Activated CD4-positive, alpha-beta memory T cell treated with anti-CD3 and anti-CD28 coated beads, Interleukin-2, amount 10 ng/mL, durations not matched to agents 7 days and 5 days (primary cell): ENCODE measurements around the gene PRELID3B. TPM values are rescaled to one million over a fixed set of nuclear protein-coding genes. Genes with fewer than 3 reads are reported as not detected.

Source experiments
- CTCF ChIA-PET: fragments of 350-600 bp; sonication (Branson Sonifier 250); formaldehyde crosslinking; loops from one replicate; lab custom pipeline; 2021; ENCODE audit warnings: antibody characterized with exemption, inconsistent platforms; lab: Charles Lee
- POLR2A ChIA-PET: fragments of 350-600 bp; sonication (Branson Sonifier 250); formaldehyde crosslinking; loops from one replicate; lab custom pipeline; 2021; ENCODE audit warnings: antibody characterized with exemption; lab: Charles Lee
- DNase-seq: peaks from one replicate; pipeline ENCODE4 v3.0.0-alpha.2; 2020
- H3K27ac Mint-ChIP-seq: one replicate; pipeline ENCODE4 v1.8.0; 2021; ENCODE audit warnings: mild to moderate bottlenecking, mixed read lengths
- H3K27me3 Mint-ChIP-seq: one replicate; pipeline ENCODE4 v1.8.0; 2021; ENCODE audit warnings: mixed read lengths
- H3K36me3 Mint-ChIP-seq: one replicate; pipeline ENCODE4 v1.8.0; 2021; ENCODE audit warnings: low read depth, mixed read lengths
- H3K4me1 Mint-ChIP-seq: one replicate; pipeline ENCODE4 v1.8.0; 2021; ENCODE audit warnings: mixed read lengths
- H3K4me3 Mint-ChIP-seq: one replicate; pipeline ENCODE4 v1.8.0; 2021; ENCODE audit warnings: mild to moderate bottlenecking, mixed read lengths
- H3K9me3 Mint-ChIP-seq: one replicate; pipeline ENCODE4 v1.8.0; 2021; ENCODE audit warnings: mixed read lengths
- total RNA-seq, 2 experiments: library from RNA; stranded (reverse); gene quantifications; one replicate each; pipeline ENCODE4 v1.2.3, GENCODE V29; 2021

Gene PRELID3B
- total RNA-seq, 2 experiments from 2014 or later: 88.6 to 88.7 TPM

DNA sequence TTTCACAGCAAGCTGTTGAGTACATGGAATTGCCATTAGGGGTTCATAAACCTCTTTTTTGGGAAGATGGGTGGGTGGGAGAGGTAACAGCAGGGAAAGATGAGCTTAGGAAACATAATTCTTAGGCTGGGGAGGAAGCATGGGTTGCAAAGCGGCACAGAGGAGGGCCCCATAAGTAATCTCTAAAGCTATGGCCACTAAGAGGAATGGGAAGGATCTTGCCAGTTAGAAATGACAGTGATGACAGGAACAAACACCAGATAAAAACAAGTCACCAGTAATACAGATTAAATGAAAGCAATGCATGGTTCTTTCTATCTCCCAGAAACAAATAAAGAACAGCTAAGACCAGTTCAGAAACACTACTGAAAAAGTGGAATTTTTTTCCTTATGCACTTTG is 31.0 kb upstream of the PRELID3B start:
- ChIA-PET POLR2A (no interaction called here), CTCF (interaction anchor here (1.1 kb wide), 1 partner anchor 140 kb away, joined by 3 read pairs; no protein-coding TSS in a partner anchor)
- no peak overlapping the region for H3K27ac Mint-ChIP-seq
- DNase-seq: no peak
- H3K9me3 Mint-ChIP-seq: no peaks in the 10 kb centered on the region
- no peak overlapping the region for H3K4me3 Mint-ChIP-seq
- peaks cover 34% of the 10 kb centered on the region for H3K4me1 Mint-ChIP-seq
- H3K36me3 Mint-ChIP-seq: no peaks in the 10 kb centered on the region
- H3K27me3 Mint-ChIP-seq: peaks cover 44% of the 10 kb centered on the region

DNA sequence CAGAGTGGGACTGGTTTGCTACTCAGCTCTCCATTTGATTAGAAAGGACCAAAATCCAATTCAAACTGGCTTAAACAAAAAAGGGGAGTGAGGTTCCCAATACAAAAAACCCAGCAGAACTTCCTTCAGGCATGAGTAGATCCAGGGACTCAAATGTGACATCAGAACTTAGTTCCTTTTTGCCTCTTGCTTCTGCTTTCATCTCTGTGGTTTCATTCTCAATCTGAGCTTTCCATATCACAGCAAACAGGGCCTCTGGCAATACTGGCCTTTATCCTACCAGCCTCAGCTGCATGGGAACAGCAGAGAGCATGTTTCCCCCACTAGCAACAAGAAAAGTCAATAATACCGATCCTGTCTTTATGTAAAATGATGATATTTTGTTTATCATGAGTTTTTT is 28.6 kb upstream of the PRELID3B start:
- ChIA-PET POLR2A (no interaction called here), CTCF (no interaction called here)
- no peak for DNase-seq

DNA sequence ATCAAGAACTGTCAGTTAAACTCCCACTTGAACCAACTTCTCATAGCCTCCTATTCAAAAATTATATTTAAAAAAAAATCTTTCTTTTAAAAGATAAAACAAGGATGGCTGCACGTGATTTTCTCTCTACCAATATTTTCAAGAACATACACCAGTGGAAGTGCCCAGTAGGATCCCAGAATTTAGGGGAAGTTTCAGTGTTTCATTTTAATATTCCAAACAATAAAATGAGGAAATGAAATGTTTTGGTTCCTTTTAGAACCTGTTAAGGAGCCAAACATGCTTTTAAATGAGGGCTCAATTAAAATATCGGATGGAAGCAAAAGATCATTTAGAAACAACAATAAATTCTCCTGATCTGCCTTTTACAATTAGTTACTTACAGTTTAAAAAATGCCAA is 26.4 kb upstream of the PRELID3B start:
- no peak for DNase-seq
- CTCF ChIA-PET: no interaction called here
- POLR2A ChIA-PET: no interaction called here
- H3K4me1 Mint-ChIP-seq: peaks cover 1% of the 10 kb centered on the region
- peaks cover 34% of the 10 kb centered on the region for H3K27me3 Mint-ChIP-seq
- H3K27ac Mint-ChIP-seq: no peak overlapping the region
- H3K36me3 Mint-ChIP-seq: no peaks in the 10 kb centered on the region
- H3K9me3 Mint-ChIP-seq: no peaks in the 10 kb centered on the region
- no peak overlapping the region for H3K4me3 Mint-ChIP-seq

More for the DNA sequence above, 28.6 kb upstream of the PRELID3B start:
- Mint-ChIP-seq H3K27me3 (peaks cover 49% of the 10 kb centered on the region), H3K27ac (no peak overlapping the region), H3K4me1 (peaks cover 19% of the 10 kb centered on the region), H3K36me3 (no peaks in the 10 kb centered on the region), H3K9me3 (no peaks in the 10 kb centered on the region), H3K4me3 (no peak overlapping the region)

DNA sequence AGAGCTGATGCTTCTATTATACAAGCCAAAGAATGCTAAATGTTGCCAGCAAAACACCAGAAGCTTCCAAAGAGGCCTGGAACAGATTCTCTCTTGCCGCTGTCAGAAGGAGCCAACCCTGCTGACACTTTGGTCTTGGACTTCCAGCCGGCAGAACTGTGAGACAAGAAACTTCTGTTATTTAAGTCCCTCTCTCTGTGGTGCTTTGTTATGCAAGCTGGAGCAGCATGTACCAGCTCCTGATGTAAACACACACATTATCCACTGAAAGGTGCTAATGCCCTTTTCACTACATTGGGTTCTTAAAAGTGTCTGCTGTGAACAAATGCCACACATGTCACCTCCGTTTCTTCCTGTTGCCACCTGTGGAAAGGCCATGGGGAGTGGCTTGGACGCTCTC is 25.9 kb upstream of the PRELID3B start:
- POLR2A ChIA-PET: no interaction called here
- Mint-ChIP-seq H3K4me3 (no peak overlapping the region), H3K27me3 (peaks cover 35% of the 10 kb centered on the region), H3K27ac (no peak overlapping the region), H3K36me3 (no peaks in the 10 kb centered on the region), H3K4me1 (peaks cover 1% of the 10 kb centered on the region), H3K9me3 (no peaks in the 10 kb centered on the region)
- no peak for DNase-seq
- CTCF ChIA-PET: no interaction called here

DNA sequence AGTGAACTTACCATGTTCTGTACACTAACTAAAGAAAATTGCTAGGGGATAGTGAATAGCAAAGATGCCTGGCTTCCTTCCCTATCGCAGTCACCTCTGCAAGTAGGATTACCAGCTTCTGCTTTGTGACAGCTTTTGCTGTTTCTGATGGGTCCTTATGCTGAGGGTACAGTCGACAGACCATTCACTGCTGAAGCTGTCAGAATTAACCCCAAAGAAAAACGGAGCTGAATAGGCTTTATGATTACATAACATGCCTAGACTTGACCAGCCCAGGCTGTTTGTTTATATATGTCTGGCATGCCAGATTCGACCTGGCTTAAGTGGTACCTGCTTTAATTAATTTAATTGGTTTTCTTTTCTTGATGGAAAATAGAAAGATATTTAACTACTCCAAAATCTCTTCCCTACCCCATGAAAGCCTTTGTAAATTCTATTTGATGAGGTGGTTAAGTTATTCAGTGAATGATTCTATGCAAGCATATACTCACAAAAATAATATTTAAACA is 21.7 kb upstream of the PRELID3B start:
- H3K9me3 Mint-ChIP-seq: no peaks in the 10 kb centered on the region
- no peaks in the 10 kb centered on the region for H3K4me1 Mint-ChIP-seq
- H3K4me3 Mint-ChIP-seq: no peak overlapping the region
- no peak for DNase-seq
- H3K27ac Mint-ChIP-seq: no peak overlapping the region
- POLR2A ChIA-PET: no interaction called here
- H3K36me3 Mint-ChIP-seq: no peaks in the 10 kb centered on the region
- CTCF ChIA-PET: interaction anchor here (0.9 kb wide), 1 partner anchor 10 kb away, joined by 3 read pairs; no protein-coding TSS in a partner anchor
- peaks cover 32% of the 10 kb centered on the region for H3K27me3 Mint-ChIP-seq

DNA sequence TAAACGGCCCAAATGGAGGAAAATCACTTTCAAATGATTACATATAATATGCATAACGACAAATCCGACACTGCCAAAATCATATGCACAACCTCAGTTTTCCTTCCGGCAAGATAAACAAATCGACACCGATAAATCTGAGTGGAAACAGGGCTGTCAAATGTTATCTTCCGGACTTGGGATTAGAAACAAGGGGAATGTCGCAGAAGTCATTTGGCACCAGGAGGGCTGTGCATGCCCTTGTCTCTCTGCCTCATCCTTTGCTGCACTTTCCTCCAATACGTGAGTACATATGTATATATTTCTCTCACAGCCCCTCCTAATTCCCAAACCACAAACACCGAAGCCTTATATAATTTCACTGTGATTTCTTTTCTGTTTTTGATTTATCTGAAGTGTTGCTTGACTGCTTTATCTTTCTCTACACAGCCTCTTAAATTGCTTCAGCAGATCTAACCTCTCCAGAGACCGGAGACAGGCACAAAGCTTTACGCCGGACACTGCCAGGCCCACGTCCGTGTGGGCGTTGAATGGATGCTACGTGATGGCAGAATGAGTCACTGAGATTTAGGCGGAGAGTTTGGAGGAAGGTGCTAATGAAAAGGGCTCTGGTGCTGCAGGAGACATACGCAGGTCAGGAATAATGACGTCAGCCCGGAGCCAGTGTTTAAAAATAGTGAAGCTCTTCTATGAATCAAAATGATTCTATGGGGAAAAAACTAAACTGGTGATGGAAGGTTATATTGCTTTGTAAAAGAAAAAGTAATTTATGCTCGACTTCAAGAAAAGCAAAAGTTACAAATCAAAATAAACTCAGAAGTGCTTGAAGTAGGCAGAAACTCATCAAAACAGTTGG is 21.0 kb upstream of the PRELID3B start:
- CTCF ChIA-PET: interaction anchor here (0.9 kb wide), 1 partner anchor 9 kb away, joined by 3 read pairs; no protein-coding TSS in a partner anchor
- POLR2A ChIA-PET: no interaction called here
- H3K4me1 Mint-ChIP-seq: no peaks in the 10 kb centered on the region
- no peaks in the 10 kb centered on the region for H3K36me3 Mint-ChIP-seq
- H3K27me3 Mint-ChIP-seq: peaks cover 31% of the 10 kb centered on the region
- no peak overlapping the region for H3K27ac Mint-ChIP-seq
- DNase-seq: no peak
- no peak overlapping the region for H3K4me3 Mint-ChIP-seq
- H3K9me3 Mint-ChIP-seq: no peaks in the 10 kb centered on the region

DNA sequence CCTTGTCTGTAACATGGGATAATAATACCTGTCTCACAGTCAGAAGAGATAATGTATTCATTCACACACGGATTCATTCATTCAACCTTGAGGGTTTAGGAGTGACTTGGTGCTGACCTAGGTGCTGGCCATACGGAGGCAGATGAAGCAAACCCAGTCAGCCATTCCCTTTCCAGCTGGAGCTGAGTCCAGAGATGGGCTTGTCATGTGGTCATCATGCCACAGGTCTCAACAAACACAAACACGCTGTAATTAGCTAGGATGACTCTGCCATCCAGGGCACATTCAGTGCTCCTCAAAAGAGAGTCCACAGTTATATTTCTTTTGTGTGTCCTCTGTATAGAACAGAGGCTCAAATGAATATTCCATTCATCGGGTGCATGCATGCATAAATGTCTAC is 19.5 kb upstream of the PRELID3B start:
- Mint-ChIP-seq H3K27me3 (peaks cover 25% of the 10 kb centered on the region), H3K9me3 (no peaks in the 10 kb centered on the region), H3K4me1 (no peaks in the 10 kb centered on the region), H3K36me3 (no peaks in the 10 kb centered on the region), H3K27ac (no peak overlapping the region), H3K4me3 (no peak overlapping the region)
- CTCF ChIA-PET: no interaction called here
- POLR2A ChIA-PET: no interaction called here
- DNase-seq: no peak

DNA sequence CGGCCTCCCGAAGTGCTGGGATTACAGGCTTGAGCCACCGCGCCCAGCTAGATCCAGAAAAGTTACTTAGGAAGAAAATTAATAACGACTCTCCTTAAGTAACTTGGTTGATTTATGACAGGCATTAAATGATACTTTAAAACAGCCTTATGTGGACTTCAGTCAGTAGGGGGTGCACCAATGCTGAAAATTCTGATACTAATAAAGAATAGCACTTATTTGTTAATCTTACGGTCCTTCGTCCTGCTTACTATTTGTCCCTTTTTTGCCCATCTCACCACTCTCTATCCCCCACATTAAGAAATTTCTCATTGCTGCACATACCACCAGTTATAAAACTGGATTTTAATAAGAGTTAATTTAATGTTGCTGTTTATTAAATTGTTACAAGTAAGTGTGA is 12.7 kb upstream of the PRELID3B start:
- H3K9me3 Mint-ChIP-seq: no peaks in the 10 kb centered on the region
- H3K27me3 Mint-ChIP-seq: peaks cover 42% of the 10 kb centered on the region
- POLR2A ChIA-PET: no interaction called here
- H3K36me3 Mint-ChIP-seq: no peaks in the 10 kb centered on the region
- no peaks in the 10 kb centered on the region for H3K4me1 Mint-ChIP-seq
- DNase-seq: no peak
- CTCF ChIA-PET: interaction anchor here (1.6 to 2.1 kb wide), 2 partner anchors 152 to 166 kb away, joined by 3 to 7 read pairs; no protein-coding TSS in a partner anchor
- no peak overlapping the region for H3K4me3 Mint-ChIP-seq
- H3K27ac Mint-ChIP-seq: no peak overlapping the region

DNA sequence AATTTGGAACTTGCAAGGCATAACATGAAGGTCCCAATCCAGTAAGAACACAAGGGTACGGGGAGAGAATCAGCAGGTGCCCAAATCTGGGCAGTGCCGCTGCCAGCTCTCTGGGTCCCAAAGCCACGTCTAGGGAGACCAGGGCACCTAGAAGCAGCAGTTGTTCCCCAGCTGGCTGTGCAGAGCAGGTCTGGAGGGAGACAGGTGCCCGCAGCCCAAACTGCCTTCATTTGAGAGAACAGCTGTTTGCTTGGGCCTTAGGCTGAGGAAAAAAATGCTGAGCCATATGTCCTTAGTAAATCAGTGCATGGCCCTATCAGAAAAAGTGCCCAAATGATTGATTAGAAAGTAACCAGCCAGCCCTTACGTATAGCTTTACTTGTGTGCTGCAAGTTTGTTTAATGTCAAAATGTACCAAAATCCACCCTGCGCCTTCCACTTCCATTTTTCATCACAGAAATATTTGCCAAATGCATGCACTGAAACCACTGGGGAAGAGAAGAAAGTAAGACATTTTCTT is 9.1 kb upstream of the PRELID3B start:
- ChIA-PET CTCF (no interaction called here), POLR2A (interaction anchor here (1.9 kb wide), 1 partner anchor 8 kb away, joined by 5 read pairs; no protein-coding TSS in a partner anchor)
- Mint-ChIP-seq H3K27me3 (peaks cover 41% of the 10 kb centered on the region), H3K36me3 (no peaks in the 10 kb centered on the region), H3K9me3 (no peaks in the 10 kb centered on the region), H3K4me3 (no peak overlapping the region), H3K27ac (no peak overlapping the region), H3K4me1 (peaks cover 13% of the 10 kb centered on the region)
- DNase-seq: no peak

DNA sequence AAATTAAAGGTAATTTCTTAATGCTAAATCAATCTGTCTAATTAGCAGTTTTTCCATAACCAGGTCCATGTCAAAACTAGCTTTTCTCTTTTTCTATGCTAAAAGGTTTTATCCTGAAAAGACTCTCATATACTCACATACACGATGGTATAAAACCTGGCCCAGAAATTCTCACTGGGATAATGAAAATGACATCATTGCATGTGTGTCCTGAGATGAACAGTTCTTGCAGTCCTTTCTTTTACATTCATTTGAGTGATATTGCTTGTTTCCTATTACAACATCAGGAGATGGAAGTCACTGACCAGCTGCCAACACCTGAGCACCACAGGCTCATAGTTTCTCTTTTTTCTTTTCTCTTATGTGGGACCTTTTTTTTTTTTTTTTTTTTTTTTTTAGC is 7.9 kb upstream of the PRELID3B start:
- CTCF ChIA-PET: interaction anchor here (1.1 to 1.3 kb wide), 2 partner anchors 38 to 41 kb away, joined by 3 read pairs; no protein-coding TSS in a partner anchor
- peaks cover 34% of the 10 kb centered on the region for H3K27me3 Mint-ChIP-seq
- H3K4me3 Mint-ChIP-seq: no peak overlapping the region
- DNase-seq: no peak
- POLR2A ChIA-PET: interaction anchor here (1.0 kb wide), 1 partner anchor 19 kb away, joined by 3 read pairs; no protein-coding TSS in a partner anchor
- H3K4me1 Mint-ChIP-seq: peaks cover 13% of the 10 kb centered on the region
- no peak overlapping the region for H3K27ac Mint-ChIP-seq
- H3K36me3 Mint-ChIP-seq: no peaks in the 10 kb centered on the region
- H3K9me3 Mint-ChIP-seq: no peaks in the 10 kb centered on the region

DNA sequence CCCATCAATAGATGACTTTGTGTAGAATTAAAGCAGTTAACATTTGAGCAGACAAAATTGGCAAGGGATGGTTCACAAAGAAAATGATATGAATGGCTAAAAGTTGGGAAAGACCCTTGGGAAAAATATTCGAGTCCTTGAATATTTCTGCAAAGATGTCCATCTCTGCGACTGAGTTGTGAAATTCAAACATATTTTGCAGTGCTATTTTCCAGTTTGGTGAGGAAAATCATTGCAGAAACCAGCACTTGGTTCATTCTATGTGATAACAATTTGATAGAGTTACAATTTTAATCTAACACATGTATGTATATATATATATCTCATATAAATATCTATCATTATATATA is 6.1 kb upstream of the PRELID3B start:
- DNase-seq: no peak
- POLR2A ChIA-PET: no interaction called here
- no peak overlapping the region for H3K4me3 Mint-ChIP-seq
- H3K27ac Mint-ChIP-seq: no peak overlapping the region
- no peaks in the 10 kb centered on the region for H3K36me3 Mint-ChIP-seq
- no peaks in the 10 kb centered on the region for H3K9me3 Mint-ChIP-seq
- CTCF ChIA-PET: no interaction called here
- peaks cover 24% of the 10 kb centered on the region for H3K27me3 Mint-ChIP-seq
- peaks cover 21% of the 10 kb centered on the region for H3K4me1 Mint-ChIP-seq

DNA sequence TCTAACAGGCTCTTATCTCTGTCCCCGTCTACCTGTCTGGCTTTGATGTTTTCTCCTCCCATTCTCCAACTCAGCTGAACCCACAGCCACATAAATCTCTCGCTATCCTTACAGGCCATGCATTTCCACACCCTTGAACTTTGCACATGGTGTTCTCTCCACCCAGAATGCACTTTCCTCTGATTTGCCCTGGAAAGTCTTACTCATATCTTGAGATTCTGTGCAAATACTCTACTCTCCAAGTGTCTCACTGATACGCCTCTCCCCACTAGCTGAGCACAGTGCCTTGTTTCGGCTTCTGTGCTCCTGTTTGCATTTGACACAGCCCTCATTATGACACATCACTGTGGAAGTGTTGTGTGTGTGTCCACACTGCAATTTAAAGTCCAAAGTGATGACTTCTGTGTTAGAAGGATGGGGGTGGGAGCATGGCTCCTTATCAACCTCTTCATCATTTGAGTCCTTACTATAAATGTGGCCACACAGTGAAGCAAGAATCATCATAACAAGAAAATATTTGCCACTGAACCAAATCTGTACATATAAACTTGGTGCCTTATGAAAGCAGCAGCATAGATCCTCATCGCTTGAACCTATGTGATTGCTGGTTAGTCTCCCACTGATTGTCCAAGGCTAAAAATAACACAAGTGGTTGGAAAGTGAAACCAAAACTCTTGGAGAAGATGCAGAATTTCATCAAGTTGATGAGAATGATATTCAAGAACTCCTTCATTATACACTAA is 5.5 kb upstream of the PRELID3B start:
- POLR2A ChIA-PET: no interaction called here
- Mint-ChIP-seq H3K9me3 (no peaks in the 10 kb centered on the region), H3K27me3 (peaks cover 19% of the 10 kb centered on the region), H3K36me3 (no peaks in the 10 kb centered on the region), H3K4me3 (no peak overlapping the region), H3K27ac (no peak overlapping the region), H3K4me1 (peaks cover 26% of the 10 kb centered on the region)
- DNase-seq: no peak
- CTCF ChIA-PET: no interaction called here

DNA sequence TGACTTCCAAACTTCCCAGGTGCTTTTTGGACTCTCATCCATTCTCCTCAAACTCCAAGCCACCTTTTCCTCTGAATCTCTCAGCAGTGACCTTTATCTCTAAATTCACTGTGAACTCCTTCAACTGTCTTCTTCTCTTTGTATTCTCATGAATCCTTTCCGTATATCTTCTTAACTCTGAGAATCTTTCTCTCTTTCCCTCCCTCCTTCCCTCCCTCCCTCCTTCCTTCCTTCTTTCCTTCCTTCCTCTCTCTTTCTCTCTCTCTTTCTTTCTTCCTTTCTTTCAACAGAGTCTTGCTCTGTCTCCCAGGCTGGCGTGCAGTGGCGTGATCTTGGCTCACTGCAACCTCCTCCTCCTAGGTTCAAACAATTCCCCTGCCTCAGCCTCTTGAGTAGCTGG is 4.3 kb upstream of the PRELID3B start:
- peaks cover 27% of the 10 kb centered on the region for H3K4me1 Mint-ChIP-seq
- no peak overlapping the region for H3K4me3 Mint-ChIP-seq
- H3K27ac Mint-ChIP-seq: no peak overlapping the region
- no peak for DNase-seq
- ChIA-PET POLR2A (no interaction called here), CTCF (interaction anchor here (1.4 kb wide), 1 partner anchor 161 kb away, joined by 5 read pairs; no protein-coding TSS in a partner anchor)
- H3K36me3 Mint-ChIP-seq: no peaks in the 10 kb centered on the region
- H3K9me3 Mint-ChIP-seq: no peaks in the 10 kb centered on the region
- peaks cover 16% of the 10 kb centered on the region for H3K27me3 Mint-ChIP-seq
